Esophagus muscularis mucosa (tissue), 4 donors: ENCODE measurements around the gene SPTLC2. TPM values are rescaled to one million over a fixed set of nuclear protein-coding genes. Genes with fewer than 3 reads are reported as not detected.
A peak's percentile ranks its signal among the peaks of the same experiment; 100 is the strongest.

Experiments
- DNase-seq: peaks from one replicate; pipeline ENCODE4 v3.0.0-alpha.2; 2017; ENCODE audit errors: extremely low spot score
- H3K27ac ChIP-seq, 4 donors: fragments of 200-600 bp; sonication (generic); replicated peaks in 1 of 4; 1 replicate in 3 of 4; 2 replicates in 1 of 4; pipeline ENCODE4 v1.5.1; 2016 to 2019; ENCODE audit warnings: mild to moderate bottlenecking in 1 of 4
- H3K27me3 ChIP-seq, 4 donors: fragments of 200-600 bp; sonication (generic); one replicate each; pipeline versions ENCODE4 v1.5.1 to v1.6.0; 2016 to 2019
- H3K36me3 ChIP-seq, 4 donors: fragments of 200-600 bp; sonication (generic); one replicate each; pipeline ENCODE4 v1.5.1; 2016 to 2019
- H3K4me1 ChIP-seq, 4 donors: fragments of 200-600 bp; sonication (generic); one replicate each; pipeline ENCODE4 v1.5.1; 2016 to 2019
- H3K4me3 ChIP-seq, 4 donors: fragments of 200-600 bp; sonication (generic); 1 replicate in 2 of 4; 2 replicates in 2 of 4; pipeline ENCODE4 v1.5.1; 2016 to 2019; ENCODE audit warnings: mild to moderate bottlenecking in 4 of 4, moderate library complexity in 1 of 4
- H3K9me3 ChIP-seq, 4 donors: fragments of 200-600 bp; sonication (generic); 1 replicate in 3 of 4; 2 replicates in 1 of 4; pipeline ENCODE4 v1.5.1; 2016 to 2019
- EP300 ChIP-seq: sonication (generic); formaldehyde crosslinking; IDR thresholded peaks from one replicate; pipeline ENCODE4 v1.6.1; 2017; ENCODE audit warnings: antibody characterized with exemption
- POLR2A ChIP-seq: fragments of 450-650 bp; IDR thresholded peaks from one replicate; pipeline ENCODE4 v1.6.1; 2017; ENCODE audit warnings: antibody characterized with exemption, moderate library complexity, mild to moderate bottlenecking, low read depth
- POLR2AphosphoS5 ChIP-seq, 2 donors: sonication (generic); formaldehyde crosslinking; IDR thresholded peaks; one replicate each; pipeline ENCODE4 v1.6.1; 2017; ENCODE audit warnings: antibody characterized with exemption in 2 of 2
- WGBS: methylation state at CpG from one replicate; pipeline ENCODE4 v1.1.5; 2018; 5-methylcytosine and 5-hydroxymethylcytosine counted together
- intact Hi-C: fragments of 100-400 bp; cut with DNase I; formaldehyde crosslinking; loops from one replicate; pipeline ENCODE4 v1.15.1; 2023
- total RNA-seq, 4 donors: library from RNA; depleted of rRNA; stranded (reverse); fragments of >200 nt; gene quantifications; one replicate each; pipeline versions ENCODE4 v1.1.0 to v1.2.1, GENCODE V29; 2016
- TF ChIP-seq, protein P1 (sequence below), 3 experiments: fragments of 200-600 bp in 2 of 3; fragments of 450-650 bp in 1 of 3; sonication (generic) in 2 of 3; IDR thresholded peaks; one replicate each; pipeline ENCODE4 v1.5.1; 2017 to 2019; ENCODE audit warnings: antibody characterized with exemption in 3 of 3, mild to moderate bottlenecking in 2 of 3, moderate library complexity in 1 of 3

Gene SPTLC2
- total RNA-seq, 4 donors from 2014 or later = 14.5 to 25.3 (median 20.1) TPM

- intact Hi-C loops = no loop called here
- WGBS = 71% methylated on average over 1 of the region's 1 CpG
- no peak for DNase-seq
Measured at GRCh38 chr14:77623201-77623600, 6.8 kb upstream of the SPTLC2 start.

DNA sequence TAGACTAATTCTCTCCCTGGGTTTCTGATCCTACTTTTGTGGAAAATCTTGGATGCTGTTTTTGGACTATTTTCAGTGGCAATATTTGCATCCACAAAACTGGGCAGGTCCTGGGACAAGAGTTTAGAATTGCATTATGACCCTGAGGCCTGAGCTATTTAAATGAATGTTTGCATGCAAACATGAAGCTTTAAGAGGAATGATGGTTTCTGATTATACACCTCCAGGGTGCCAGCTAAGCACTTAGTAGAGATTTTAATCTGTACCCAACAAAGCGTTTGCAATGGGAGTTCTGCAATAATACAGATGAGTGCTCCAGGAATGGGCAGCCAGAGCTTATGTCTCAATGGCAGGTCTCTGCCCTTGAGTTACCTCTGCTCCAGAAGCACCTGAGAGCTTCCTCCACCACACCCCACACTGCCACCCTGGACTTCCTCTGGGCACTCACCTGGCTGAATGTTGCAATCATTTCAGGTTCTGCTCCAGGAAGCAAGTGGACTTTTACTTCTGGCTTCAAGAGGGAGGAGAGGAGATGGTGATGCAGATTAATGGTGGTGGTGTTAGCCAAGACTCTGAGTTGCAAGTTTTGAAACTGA, 6.0 kb upstream of the SPTLC2 start:
- TF ChIP-seq POLR2A (no peak), EP300 (no peak), POLR2AphosphoS5 (IDR thresholded peaks at IDR 0.05) (no peak)
- TF ChIP-seq, protein P1, sequence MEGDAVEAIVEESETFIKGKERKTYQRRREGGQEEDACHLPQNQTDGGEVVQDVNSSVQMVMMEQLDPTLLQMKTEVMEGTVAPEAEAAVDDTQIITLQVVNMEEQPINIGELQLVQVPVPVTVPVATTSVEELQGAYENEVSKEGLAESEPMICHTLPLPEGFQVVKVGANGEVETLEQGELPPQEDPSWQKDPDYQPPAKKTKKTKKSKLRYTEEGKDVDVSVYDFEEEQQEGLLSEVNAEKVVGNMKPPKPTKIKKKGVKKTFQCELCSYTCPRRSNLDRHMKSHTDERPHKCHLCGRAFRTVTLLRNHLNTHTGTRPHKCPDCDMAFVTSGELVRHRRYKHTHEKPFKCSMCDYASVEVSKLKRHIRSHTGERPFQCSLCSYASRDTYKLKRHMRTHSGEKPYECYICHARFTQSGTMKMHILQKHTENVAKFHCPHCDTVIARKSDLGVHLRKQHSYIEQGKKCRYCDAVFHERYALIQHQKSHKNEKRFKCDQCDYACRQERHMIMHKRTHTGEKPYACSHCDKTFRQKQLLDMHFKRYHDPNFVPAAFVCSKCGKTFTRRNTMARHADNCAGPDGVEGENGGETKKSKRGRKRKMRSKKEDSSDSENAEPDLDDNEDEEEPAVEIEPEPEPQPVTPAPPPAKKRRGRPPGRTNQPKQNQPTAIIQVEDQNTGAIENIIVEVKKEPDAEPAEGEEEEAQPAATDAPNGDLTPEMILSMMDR (IDR thresholded peaks at IDR 0.05) = no peak
- no peaks in the 10 kb centered on the region for H3K36me3 ChIP-seq
- H3K27ac ChIP-seq = no peak overlapping the region
- no peaks in the 10 kb centered on the region for H3K27me3 ChIP-seq
- no peaks in the 10 kb centered on the region for H3K9me3 ChIP-seq
- H3K4me3 ChIP-seq = no peak overlapping the region
- 45% methylated on average over 1 of the region's 1 CpG for WGBS
- H3K4me1 ChIP-seq = peaks cover 0 to under 1% (median 0%) of the 10 kb centered on the region in 4 donors
- no peak for DNase-seq
- intact Hi-C loops = no loop called here

More at GRCh38 chr14:77623201-77623600, 6.8 kb upstream of the SPTLC2 start:
- Histone ChIP-seq H3K4me1 (no peaks in the 10 kb centered on the region), H3K27me3 (no peaks in the 10 kb centered on the region), H3K9me3 (no peaks in the 10 kb centered on the region), H3K4me3 (no peak overlapping the region), H3K36me3 (no peaks in the 10 kb centered on the region), H3K27ac (no peak overlapping the region)
- TF ChIP-seq EP300 = no peak
- TF ChIP-seq, protein P1 (IDR thresholded peaks at IDR 0.05) = no peak
- no peak for TF ChIP-seq POLR2A
- TF ChIP-seq POLR2AphosphoS5 (IDR thresholded peaks at IDR 0.05) = no peak

DNA sequence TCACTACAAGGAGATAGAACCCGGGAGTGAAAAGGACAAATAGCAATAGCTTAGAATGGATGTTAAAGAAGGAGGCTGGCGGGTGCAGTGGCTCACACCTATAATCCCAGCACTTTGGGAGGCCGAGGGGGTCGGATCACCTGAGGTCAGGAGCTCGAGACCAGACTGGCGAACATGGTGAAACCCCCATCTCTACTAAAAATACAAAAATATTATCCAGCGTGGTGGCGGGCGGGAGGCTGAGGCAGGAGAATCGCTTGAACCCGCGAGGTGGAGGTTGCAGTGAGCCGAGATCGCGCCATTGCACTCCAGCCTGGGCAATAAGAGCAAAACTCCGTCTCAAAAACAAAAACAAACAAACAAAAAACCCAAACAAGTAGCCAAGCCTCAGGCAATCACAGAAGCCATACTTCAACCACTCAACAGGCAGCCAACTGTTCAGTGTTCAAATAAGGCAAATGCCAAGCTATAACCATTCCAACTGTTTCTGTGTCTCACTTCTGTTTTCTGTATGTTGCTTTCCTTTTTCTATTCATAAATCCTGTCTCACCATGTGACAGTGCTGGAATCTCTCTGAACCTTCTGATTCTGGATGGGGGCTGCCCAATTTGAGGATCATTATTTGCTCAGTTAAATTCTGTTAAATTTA, 3.9 kb upstream of the SPTLC2 start:
- peaks cover 4 to 14% (median 7%) of the 10 kb centered on the region in 4 donors for H3K4me1 ChIP-seq
- TF ChIP-seq EP300 (no peak), POLR2A (no peak), POLR2AphosphoS5 (IDR thresholded peaks at IDR 0.05) (no peak)
- TF ChIP-seq, protein P1 (IDR thresholded peaks at IDR 0.05) = no peak
- H3K27ac ChIP-seq = no peak overlapping the region
- H3K36me3 ChIP-seq = no peaks in the 10 kb centered on the region
- no peaks in the 10 kb centered on the region for H3K9me3 ChIP-seq
- no peak overlapping the region for H3K4me3 ChIP-seq
- WGBS = 89% methylated on average over 16 of the region's 16 CpGs
- intact Hi-C loops = no loop called here
- no peaks in the 10 kb centered on the region for H3K27me3 ChIP-seq
- no peak for DNase-seq

- H3K36me3 ChIP-seq = no peaks in the 10 kb centered on the region
- no peak for TF ChIP-seq EP300
- 88% methylated on average over 6 of the region's 6 CpGs for WGBS
- no peaks in the 10 kb centered on the region for H3K27me3 ChIP-seq
- DNase-seq = no peak
- intact Hi-C loops = loop anchor here (5.0 kb wide), 3 partner anchors 89 to 296 kb away; partner anchors contain the start of genes AHSA1, ALKBH1, GSTZ1 and POMT2
- H3K4me1 ChIP-seq = peaks cover 13 to 23% (median 17%) of the 10 kb centered on the region in 4 donors
- H3K4me3 ChIP-seq = no peak overlapping the region
- H3K9me3 ChIP-seq = no peaks in the 10 kb centered on the region
- no peak overlapping the region for H3K27ac ChIP-seq
Measured at GRCh38 chr14:77618381-77618970, 2.0 kb upstream of the SPTLC2 start.

GRCh38 chr14:77616133-77616453, 344 bp downstream of the SPTLC2 start:
- H3K36me3 ChIP-seq = no peaks in the 10 kb centered on the region
- H3K4me1 ChIP-seq = peaks cover 14 to 23% (median 17%) of the 10 kb centered on the region in 4 donors
- peak overlapping the region; percentile 78 to 91 (median 82) for H3K27ac ChIP-seq
- WGBS = no CpG with 5 or more reads among the region's 32 CpGs
- DNase-seq = no peak
- intact Hi-C loops = loop anchor here (5.0 kb wide), 3 partner anchors 91 to 294 kb away; partner anchors contain the start of genes AHSA1, ALKBH1, GSTZ1 and POMT2
- TF ChIP-seq, protein P1 (IDR thresholded peaks at IDR 0.05) = no peak
- no peak for TF ChIP-seq POLR2AphosphoS5 (IDR thresholded peaks at IDR 0.05)
- no peak for TF ChIP-seq EP300
- no peak for TF ChIP-seq POLR2A
- peak overlapping the region; percentile 70 to 95 (median 89) for H3K4me3 ChIP-seq
- H3K9me3 ChIP-seq = no peaks in the 10 kb centered on the region
- H3K27me3 ChIP-seq = no peaks in the 10 kb centered on the region
